ENCODE results near the gene RBM34. TPM values are rescaled to one million over a fixed set of nuclear protein-coding genes. Genes with fewer than 3 reads are reported as not detected.

RBM34 gene
- total and polyA plus RNA-seq, 4 donors, result 31.7 to 129 (median 51.3) TPM

- DNase-seq (no peak), ATAC-seq (ENCODE audit: insufficient read depth, low FRiP score) (no peak)
- H3K36me3 ChIP-seq (ENCODE audit: control insufficient read depth in 4 of 4, insufficient read depth in 4 of 4, low read length in 4 of 4), result peaks cover 0 to 24% (median 12%) of the 10 kb centered on the region in 4 donors
- H3K4me3 ChIP-seq, result no peak overlapping the region
- TF ChIP-seq CTCF (IDR thresholded peaks at IDR 0.05; ENCODE audit: control extremely low read depth, extremely low read depth), result no peak
- H3K9me3 ChIP-seq (ENCODE audit: control insufficient read depth in 4 of 4, insufficient read depth in 3 of 4, low read length in 3 of 4), result no peaks in the 10 kb centered on the region
- H3K9ac ChIP-seq (ENCODE audit: insufficient read depth in 1 of 2, low read length in 2 of 2), result no peak overlapping the region
- no peaks in the 10 kb centered on the region for H3K4me1 ChIP-seq (ENCODE audit: control insufficient read depth in 5 of 5, insufficient read depth in 5 of 5, low read length in 5 of 5)
- H3K27ac ChIP-seq (ENCODE audit: low read depth in 1 of 2, low read length in 1 of 2), result no peak overlapping the region
- H3K27me3 ChIP-seq (ENCODE audit: control insufficient read depth in 3 of 3, insufficient read depth in 3 of 3, low read length in 2 of 3), result no peaks in the 10 kb centered on the region
Observed at GRCh38 chr1:235190431-235190830, 29.4 kb upstream of the RBM34 start.

- WGBS, 2 donors, result 95% methylated on average over 4 of the region's 4 CpGs
- no peak for TF ChIP-seq CTCF (IDR thresholded peaks at IDR 0.05; ENCODE audit: control extremely low read depth, extremely low read depth)
- Histone ChIP-seq H3K4me3 (no peak overlapping the region), H3K27me3 (ENCODE audit: control insufficient read depth in 3 of 3, insufficient read depth in 3 of 3, low read length in 2 of 3) (no peaks in the 10 kb centered on the region), H3K36me3 (ENCODE audit: control insufficient read depth in 4 of 4, insufficient read depth in 4 of 4, low read length in 4 of 4) (peaks cover 0 to 14% (median 5%) of the 10 kb centered on the region in 4 donors), H3K9ac (ENCODE audit: insufficient read depth in 1 of 2, low read length in 2 of 2) (no peak overlapping the region), H3K4me1 (ENCODE audit: control insufficient read depth in 5 of 5, insufficient read depth in 5 of 5, low read length in 5 of 5) (no peaks in the 10 kb centered on the region), H3K27ac (ENCODE audit: low read depth in 1 of 2, low read length in 1 of 2) (no peak overlapping the region), H3K9me3 (ENCODE audit: control insufficient read depth in 4 of 4, insufficient read depth in 3 of 4, low read length in 3 of 4) (no peaks in the 10 kb centered on the region)
- ATAC-seq (ENCODE audit: insufficient read depth, low FRiP score), result no peak
- DNase-seq, result no peak
Observed at GRCh38 chr1:235187316-235187715, 26.3 kb upstream of the RBM34 start.

- peak overlapping the region in 1 of 2 donors; percentile 31 for H3K27ac ChIP-seq (ENCODE audit: low read depth in 1 of 2, low read length in 1 of 2)
- H3K36me3 ChIP-seq (ENCODE audit: control insufficient read depth in 4 of 4, insufficient read depth in 4 of 4, low read length in 4 of 4), result peaks cover 8 to 15% (median 11%) of the 10 kb centered on the region in 4 donors
- TF ChIP-seq CTCF (IDR thresholded peaks at IDR 0.05; ENCODE audit: control extremely low read depth, extremely low read depth), result no peak
- 88 to 93% methylated on average over 8 of the region's 8 CpGs for WGBS, 2 donors
- no peaks in the 10 kb centered on the region for H3K4me1 ChIP-seq (ENCODE audit: control insufficient read depth in 5 of 5, insufficient read depth in 5 of 5, low read length in 5 of 5)
- H3K4me3 ChIP-seq, result no peak overlapping the region
- DNase-seq (no peak), ATAC-seq (ENCODE audit: insufficient read depth, low FRiP score) (no peak)
- H3K27me3 ChIP-seq (ENCODE audit: control insufficient read depth in 3 of 3, insufficient read depth in 3 of 3, low read length in 2 of 3), result no peaks in the 10 kb centered on the region
- no peak overlapping the region for H3K9ac ChIP-seq (ENCODE audit: insufficient read depth in 1 of 2, low read length in 2 of 2)
- no peaks in the 10 kb centered on the region for H3K9me3 ChIP-seq (ENCODE audit: control insufficient read depth in 4 of 4, insufficient read depth in 3 of 4, low read length in 3 of 4)
Observed at GRCh38 chr1:235181561-235182245, 20.7 kb upstream of the RBM34 start.
